GM21528 (cell line): ENCODE measurements around the gene ANO2.

Experiments used
- ATAC-seq: cut with Tn5 transposase; IDR thresholded peaks from one replicate; pipeline ENCODE4 v1.9.1; 2021; ENCODE audit warnings: mild to moderate bottlenecking, moderate library complexity; ENCODE audit not compliant: unreplicated experiment, low FRiP score

The ANO2 gene

DNA sequence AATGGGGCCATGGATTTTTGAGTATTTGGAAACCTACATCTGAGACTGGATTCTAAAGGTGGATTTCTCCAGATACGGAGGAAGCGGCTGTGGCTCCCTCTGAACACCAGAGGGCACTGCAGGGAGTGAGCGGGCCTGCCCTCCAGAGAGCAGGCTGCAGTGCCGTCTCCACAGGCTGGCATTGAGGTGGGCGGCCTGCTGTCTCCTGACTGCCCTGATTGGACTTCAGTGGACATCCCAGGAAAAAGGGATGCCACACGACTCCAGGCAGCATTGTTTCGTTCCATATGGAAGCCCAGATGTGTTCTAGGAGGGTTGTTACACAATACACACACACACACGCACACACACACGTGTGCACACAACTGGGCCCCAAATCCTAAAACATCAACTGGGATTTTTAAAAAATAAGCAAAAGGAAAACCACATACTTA, 20.9 kb upstream of the ANO2 start:
- no peak for ATAC-seq

DNA sequence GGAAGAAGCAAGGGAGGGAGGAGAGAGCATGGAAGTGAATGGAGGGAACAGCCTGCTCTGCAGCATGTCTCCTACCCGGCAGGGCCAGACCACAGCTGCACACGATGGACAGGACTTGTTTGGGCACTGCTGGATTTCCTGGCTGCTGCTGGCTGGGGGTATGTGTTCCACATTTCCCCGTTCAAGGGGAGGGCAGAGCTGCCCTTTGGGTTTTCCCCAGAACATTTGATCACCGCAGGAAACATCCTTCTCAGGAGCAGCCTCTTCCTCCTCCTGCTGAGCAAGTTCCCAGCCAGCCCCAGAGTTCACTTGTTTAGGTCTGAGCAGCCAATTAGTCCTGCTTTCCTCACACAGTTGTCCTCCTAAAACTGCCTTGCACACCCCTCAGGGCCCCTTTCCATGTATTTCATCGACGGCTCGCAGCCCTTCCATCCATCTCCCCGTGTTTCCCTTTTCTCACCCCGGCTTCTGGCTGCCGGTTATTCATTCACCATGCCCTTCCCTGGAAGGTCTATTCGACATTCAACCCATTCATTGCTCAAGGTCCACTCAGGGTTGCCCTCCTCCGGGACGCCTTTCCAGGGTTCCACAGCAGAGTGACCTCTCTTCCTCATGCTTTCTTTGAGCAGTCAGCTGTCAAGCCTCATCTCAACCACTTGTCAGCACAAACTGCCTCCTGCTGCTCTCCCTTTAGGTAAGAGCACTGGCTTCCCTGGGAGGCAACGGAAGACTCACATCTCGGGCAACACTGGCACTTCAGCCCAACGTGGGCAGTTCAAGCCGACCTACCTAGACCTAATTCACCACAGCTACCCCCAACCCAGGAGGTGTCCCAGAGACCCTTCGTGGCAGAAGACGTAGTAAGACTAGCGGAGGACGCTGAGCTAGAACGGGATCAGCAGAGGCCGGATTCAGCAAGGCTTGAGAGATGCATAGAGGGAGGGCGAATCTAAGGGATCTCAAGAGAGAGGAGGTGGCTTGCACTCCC, 20.1 kb upstream of the ANO2 start:
- ATAC-seq: no peak

DNA sequence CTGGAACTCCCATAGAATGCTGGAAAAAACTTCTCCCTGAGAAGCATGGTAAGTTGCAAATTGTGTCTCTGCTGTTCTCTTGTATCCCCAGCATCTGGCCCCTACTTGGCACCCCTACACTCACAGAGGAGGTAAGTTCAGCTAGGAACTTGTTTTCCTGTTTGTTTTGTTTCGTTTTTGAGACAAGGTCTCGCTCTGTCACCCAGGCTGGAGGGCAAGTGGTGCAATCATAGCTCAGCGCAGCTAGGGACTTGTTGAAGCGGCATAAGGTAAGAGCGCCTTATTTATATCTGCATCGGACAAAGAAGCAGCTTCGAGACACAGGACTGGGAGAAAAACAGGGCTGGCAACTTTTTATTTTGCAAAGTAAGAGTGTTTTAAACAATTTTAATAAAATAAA, 18.5 kb upstream of the ANO2 start:
- no peak for ATAC-seq

DNA sequence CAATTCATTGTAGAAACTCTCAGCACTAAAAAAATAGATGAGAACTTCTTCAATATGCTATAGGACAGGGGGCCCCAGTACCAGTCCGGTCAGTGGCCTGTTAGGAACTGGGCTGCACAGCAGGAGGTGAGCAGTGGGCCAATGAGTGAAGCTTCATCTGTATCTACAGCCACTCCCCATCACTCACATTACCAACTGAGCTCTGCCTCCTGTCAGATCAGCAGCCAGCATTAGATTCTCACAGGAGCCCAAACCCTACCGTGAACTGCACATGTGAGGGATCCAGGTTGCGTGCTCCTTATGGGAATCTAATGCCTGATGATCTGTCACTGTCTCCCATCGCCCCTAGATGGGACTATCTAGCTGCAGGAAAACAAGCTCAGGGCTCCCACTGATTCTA, 15.7 kb upstream of the ANO2 start:
- no peak for ATAC-seq

DNA sequence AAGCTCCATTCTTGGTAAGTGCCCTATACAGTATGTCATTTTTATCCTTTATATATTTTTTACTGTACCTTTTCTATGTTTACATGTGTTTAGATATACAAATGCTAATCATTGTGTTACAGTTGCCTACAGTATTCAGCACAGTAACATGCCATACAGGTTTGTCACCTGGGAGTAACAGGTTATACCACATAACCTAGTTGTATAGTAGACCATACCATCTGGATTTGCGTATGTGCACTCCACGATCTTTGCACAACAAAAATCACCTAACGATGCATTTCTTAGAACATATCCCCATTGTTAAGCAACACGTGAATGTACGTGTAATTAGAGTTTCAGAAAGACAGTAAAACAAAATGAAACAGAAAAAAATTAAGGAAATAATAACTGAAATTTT, 11.9 kb upstream of the ANO2 start:
- no peak for ATAC-seq

DNA sequence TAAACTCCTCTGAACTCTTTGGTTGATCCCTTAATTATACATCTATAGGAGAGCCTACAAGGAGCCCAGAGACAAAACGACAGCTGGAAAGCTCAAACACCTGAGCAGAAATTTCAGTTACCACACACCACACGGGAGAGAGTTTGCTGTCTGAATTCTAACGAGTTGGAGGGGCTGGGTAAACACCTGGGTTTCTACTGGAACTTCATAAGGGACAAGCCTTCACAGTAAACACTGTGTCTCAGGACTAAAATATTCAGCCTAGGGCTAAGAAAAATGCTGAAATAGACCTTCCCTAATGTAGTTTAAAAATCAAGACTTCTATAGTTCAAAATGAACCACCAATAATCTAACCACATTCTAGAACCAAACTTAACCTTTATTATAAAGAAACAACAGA, 9.6 kb upstream of the ANO2 start:
- no peak for ATAC-seq

DNA sequence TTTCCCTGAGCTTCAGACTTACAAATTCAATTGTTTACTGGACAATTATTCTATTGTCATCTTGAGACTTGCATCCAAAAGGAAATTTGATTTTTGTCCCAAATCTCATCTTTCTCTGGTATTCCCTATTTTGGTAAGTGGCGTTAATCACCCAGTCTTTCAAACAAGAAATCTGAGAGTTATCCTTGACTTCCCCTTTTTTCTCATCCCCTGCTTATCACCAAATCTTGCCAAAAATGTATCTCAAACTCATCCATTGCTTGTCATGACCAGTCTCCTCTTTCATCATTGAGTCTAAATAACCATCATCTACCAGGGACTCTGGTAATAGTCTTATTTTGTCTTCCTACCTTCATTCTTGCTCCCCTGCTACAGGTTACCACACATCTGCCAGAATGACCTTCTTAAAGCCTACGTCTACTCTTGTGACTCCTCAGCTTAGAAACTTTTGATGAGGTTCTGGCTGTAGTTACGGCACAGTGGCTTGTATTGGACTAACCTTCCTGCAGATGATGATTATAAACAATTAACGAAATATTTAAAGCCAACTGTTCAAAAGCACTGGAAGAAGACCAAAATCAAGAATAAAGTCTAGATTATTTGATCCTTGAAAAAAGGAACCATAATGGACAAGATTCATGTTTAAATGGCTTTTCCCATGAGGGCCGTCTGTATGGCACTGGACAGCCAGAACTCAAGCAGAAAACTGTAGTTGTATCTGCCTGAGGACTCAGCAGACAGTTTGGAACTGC, 9.0 kb upstream of the ANO2 start:
- no peak for ATAC-seq

DNA sequence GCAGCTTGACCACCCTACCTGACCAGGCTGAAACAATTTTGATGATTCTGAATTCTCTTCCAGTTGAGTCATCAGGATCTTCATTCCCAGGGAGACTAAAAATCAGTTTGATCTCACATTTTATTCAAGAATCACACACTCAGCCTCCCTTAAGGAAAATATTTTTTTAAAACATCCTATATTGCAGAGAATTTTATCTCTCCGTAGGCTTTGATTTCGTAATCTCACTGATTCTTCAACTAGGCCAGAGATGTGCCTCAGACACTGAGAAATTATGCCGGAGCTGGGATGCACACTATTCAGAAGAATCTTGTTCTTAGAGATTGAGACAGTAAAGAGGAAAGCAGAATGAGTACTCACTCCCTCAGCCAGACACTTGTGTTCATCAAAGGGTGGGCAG, 7.0 kb upstream of the ANO2 start:
- no peak for ATAC-seq

DNA sequence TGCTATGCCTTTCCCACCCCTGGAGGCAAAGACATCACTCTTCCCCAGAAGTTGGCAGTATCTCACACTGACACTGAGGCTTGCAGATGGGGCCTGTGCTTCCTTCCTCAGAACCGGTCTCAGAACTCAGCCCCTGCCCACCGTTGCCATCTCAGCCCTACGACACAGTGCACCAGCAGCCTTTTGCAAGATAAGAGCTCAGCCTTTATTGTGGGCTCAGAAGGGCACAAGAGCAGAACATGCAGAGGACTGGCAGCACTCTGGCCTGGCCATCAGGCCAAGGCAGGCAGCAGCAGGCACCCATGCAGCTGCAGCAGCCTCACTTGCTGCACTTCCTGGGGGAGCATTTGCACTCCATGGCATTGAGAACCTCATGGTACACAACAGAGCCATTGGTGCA, 3.6 kb upstream of the ANO2 start:
- ATAC-seq: no peak

DNA sequence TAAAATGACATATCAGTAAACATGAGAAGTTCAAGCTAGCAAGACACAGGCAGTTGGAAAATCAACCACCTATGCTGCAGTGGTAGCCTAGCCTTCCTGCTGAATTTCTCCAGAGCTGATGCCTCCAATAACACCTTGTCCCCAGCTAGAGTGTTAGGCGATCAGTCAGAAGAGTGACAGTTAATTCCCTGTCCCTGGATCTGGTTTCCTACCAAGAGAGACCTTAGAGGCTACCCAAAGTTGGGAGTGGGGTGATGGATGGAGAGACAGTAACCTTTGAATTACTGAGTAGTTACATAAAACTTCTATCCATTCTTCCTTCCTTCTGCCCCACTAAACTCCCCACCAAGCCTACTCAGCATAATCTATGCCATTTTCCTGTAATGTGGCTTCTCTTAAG, 1.9 kb upstream of the ANO2 start:
- ATAC-seq: no peak

DNA sequence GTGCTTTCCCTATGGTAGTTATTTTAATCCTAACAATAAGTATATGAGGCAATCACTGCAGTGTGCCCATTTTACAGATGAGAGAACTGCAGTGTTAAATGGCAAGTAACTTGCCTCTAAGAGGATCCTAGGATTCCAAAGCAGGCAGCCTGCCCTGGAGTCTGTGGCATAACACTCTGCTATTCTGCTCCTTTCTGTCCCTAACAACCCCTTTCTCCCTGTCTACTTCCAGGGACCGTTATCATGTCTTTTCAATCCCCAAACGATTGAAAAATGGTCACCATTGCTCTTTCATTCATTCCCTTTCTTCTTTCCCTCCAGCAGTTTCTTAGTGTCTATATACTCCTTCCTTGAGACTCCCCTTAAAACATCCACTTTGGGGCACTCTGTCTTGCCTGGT, 1.3 kb upstream of the ANO2 start:
- no peak for ATAC-seq

DNA sequence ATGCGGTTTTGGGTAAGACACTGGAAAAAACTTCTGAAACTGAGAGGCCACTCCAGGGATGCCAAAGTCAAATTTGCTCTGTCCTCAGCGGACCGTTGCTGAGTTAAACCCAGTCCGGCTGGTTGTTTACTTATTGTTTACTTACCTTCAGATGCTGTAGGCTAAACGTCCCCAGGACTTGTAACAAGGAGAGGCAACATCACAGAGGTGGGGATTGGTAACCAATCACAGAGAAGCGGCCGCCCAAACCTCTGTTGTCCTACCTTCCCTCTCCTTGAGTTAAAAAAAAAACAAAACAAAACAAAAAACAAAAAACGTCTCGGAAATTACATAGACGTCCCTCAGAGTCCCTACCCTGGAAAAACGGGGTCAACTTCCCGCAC, 380 bp downstream of the ANO2 start:
- no peak for ATAC-seq

DNA sequence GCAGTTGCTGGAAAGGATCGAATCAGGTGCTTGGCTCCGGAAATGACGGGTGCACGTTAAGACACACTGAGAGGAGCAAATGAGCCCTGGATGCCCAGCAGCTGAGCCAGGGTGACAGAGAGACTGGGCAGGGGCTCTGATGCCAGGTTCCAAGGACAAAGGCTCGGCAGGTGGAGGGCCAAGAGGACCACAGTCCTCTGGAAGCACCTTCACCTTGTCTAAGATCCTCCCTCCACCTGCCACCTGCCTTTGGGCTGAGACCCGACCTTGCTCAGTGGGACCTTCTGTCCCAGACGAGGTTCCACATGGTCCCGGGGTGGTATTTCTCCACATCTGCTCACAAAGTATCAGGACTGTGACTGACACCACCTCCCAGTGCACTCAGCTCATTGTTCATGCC, 1.0 kb downstream of the ANO2 start:
- ATAC-seq: no peak

DNA sequence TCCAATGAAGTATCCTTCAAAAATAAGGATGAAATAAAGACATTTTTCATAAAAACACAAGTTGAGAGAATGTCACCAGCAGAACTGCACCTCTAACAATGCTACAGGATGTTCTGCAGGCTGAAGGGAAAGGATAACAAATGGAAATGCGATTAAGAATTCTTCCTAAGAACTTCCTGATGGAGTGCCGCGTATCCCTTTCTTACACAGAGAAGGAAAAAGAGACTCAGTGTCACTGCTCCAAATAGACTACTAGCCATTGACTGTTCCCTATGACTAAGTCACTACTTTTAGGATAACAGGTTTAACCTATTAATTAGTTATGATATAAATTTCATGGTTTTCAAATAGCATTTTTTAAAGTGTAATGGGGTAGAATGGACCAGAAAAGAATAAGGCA, 3.2 kb downstream of the ANO2 start:
- no peak for ATAC-seq

DNA sequence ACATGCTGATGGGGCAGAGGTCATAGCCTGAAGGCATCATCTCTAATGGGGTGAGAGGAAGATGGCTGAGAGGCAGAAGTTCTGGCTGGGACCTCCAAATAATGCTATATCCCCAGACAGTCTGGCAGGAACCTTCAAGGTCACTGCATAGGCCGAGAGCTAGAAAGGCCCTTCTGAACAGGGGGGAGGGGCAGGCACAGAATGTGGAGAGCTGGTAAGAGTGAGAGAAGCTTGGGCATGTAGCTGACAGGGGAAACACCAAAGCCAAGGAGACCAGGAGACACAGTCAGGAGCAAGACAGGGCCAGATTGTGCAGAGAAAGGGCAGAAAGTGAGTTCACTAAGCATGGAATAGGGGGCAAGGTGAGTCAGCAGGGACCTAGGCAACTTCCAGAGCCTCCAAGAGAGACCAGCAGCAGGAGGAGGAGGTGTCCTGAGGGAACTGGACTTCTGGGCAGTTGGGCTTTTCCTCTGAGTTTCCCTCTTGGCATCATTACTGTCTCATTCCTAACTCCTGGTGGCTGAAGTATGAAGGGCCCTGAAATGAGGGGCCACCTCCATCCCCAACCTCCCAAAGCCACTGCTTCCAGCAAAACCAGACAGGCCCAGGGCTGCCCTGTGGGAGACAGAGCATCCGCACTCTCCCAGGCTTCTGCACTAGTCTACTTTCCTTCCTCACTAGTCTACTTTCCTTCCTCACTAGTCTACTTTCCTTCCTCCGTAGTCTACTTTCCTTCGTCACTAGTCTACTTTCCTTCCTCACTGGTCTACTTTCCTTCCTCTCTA, 17.1 kb downstream of the ANO2 start:
- no peak for ATAC-seq

DNA sequence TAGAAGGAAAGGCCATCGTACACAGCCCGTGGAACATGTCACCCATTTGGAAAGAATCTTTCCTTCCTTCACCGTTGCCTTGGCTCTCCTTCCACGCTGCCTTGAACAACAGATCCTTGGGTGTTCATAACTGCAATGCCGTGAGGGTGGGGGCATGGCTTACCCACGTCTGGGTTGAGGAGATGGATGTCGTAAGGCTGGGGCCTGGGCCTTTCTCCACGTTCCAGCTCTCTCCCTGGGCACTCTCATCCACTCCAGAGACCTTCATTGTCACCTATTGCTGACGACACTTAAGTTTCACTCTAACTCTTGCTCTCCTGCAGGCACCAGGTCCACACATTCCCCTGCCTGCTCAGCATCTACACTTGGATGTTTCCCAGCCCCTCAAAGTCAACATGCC, 19.4 kb downstream of the ANO2 start:
- no peak for ATAC-seq

DNA sequence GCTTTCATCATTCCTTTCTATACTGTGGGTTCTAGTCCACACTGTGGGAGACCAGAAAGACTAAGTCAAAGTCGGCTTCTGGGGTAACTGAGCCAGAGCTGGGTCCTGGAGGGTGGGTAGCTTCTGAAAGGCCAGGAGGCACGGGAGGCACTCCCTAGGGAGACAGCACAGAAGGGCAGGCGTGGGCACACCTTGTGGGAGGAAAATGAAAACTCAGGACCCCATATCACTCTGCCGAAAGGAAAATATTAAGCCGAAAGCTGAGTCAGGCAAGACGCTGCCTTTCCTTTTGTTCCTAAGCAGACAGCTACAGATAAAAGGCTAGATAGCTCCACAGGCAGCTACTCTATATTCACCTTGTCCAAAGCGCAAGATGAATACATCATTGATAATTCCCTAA, 20.7 kb downstream of the ANO2 start:
- ATAC-seq: no peak

DNA sequence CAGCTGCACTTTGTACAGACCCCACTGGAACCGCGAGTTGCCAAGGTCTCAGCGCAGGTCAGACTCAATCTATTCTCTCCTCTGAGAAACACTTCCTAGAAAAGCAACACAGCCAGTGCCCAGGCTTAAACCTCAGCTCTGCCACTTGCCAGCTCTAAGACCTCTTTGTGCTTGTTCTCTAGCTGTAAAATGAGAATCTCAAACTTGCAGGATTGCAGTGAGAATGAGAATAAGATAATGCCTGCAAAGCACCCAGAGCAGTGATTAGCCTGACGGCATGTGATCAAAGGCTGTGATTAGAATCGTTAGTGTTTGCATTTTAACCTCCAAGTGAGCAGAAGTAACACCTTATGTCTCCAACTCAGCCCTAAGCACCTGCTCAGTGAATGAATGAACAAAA, 21.3 kb downstream of the ANO2 start:
- ATAC-seq: no peak

DNA sequence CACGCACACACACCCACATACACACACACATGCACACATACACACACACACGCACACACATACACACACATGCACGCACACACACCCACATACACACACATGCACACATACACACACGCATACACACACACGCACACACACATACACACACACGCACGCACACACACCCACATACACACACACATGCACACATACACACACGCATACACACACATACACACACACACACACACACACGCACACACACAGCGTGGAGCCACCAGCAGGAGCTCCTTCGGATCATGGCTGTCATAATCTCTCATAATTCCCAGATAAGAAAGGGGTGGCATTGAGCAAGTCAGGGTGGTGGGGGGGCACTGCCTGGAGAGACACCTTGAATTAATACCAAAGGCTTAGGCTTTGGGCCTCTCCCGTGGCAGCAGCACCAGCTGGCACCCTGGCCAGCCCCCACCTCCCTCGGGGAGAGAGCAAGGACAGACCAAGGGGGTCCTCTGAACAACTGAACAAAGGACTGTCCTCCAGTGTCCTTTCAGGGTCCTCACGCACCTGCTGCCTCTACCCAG, 21.9 kb downstream of the ANO2 start:
- no peak for ATAC-seq

DNA sequence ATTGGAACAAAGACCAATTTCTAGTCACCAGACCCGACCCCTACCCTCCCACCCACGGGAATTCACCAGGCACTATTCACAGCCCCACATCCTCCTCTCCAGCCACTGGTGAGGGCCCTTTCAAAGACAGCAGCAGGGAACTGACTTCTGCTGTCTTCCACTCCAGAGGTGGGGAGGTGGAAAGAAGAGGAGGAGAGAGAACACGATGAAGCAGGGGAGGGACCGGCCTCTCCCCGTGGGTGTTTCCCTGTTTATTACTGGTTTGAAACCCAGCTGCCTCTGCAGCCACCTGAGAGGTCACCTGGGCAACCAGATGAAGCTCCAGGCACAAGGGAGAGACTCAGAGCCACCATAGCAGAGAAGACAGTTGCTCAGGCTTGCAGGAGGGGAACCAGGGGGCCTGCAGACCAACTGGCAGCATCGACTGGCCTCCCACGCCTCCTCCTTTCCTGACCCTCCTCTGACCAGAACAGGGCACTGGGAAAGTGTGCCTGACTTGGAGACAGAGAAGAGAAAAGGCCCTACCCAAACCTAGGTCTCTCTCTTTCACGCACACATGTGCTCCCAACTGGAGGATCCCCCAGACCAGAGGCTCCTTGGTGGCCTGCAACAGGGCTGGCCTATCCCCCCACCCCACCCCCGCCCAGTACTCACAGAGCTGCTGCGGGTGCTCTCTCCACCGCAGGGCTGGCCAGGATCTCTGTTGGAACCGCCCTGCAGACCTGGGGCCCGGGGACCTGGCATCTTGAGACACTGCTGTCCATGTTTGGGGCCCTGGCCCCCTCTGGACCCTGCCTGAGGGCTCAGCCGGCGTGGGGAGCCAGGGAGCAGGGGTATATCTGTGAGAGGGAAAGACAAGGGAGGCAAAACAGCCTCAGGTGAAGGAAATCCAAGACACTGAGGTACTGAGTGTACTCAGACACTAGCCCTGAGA, 22.8 kb downstream of the ANO2 start:
- no peak for ATAC-seq
